Smooth muscle cell (in vitro differentiated cells): ENCODE results near the gene TRABD2A. TPM values are rescaled to one million over a fixed set of nuclear protein-coding genes. Genes with fewer than 3 reads are reported as not detected.

ENCODE experiments used
- DNase-seq: peaks from one replicate; lab custom pipeline; 2025; ENCODE audit not compliant: unreplicated experiment; lab: John Stamatoyannopoulos, UW
- H2AFZ ChIP-seq: fragments of 200-600 bp; sonication (generic); 2 replicates; pipeline ENCODE4 v1.6.0; 2016; ENCODE audit warnings: antibody characterized with exemption, low read depth, mild to moderate bottlenecking
- H3F3A ChIP-seq: fragments of 200-600 bp; sonication (generic); 2 replicates; pipeline ENCODE4 v1.6.0; 2017; ENCODE audit warnings: antibody characterized with exemption, low read depth
- H3K27ac ChIP-seq: fragments of 200-600 bp; sonication (generic); 2 replicates; pipeline ENCODE4 v1.5.1; 2016; ENCODE audit warnings: low read depth, mild to moderate bottlenecking
- H3K27me3 ChIP-seq: fragments of 200-600 bp; sonication (generic); 2 replicates; pipeline ENCODE4 v1.6.1; 2016; ENCODE audit warnings: low read depth, mild to moderate bottlenecking
- H3K36me3 ChIP-seq: fragments of 200-600 bp; sonication (generic); 2 replicates; pipeline ENCODE4 v1.5.1; 2016; ENCODE audit warnings: low read depth
- H3K4me1 ChIP-seq: fragments of 200-600 bp; sonication (generic); 2 replicates; pipeline ENCODE4 v1.5.1; 2016; ENCODE audit warnings: low read depth
- H3K4me2 ChIP-seq: fragments of 200-600 bp; sonication (generic); 2 replicates; pipeline ENCODE4 v1.6.0; 2016; ENCODE audit warnings: mild to moderate bottlenecking
- H3K4me3 ChIP-seq: fragments of 200-600 bp; sonication (generic); 2 replicates; pipeline ENCODE4 v1.5.1; 2016; ENCODE audit warnings: mild to moderate bottlenecking
- H3K79me2 ChIP-seq: fragments of 200-600 bp; sonication (generic); 2 replicates; pipeline ENCODE4 v1.6.0; 2016; ENCODE audit warnings: low read depth, mild to moderate bottlenecking
- H3K9ac ChIP-seq: fragments of 200-600 bp; sonication (generic); 2 replicates; pipeline ENCODE4 v1.6.0; 2016; ENCODE audit warnings: low read depth
- H3K9me3 ChIP-seq: fragments of 200-600 bp; sonication (generic); replicated peaks from 2 replicates; pipeline ENCODE4 v1.5.1; 2016; ENCODE audit warnings: low read depth
- H4K20me1 ChIP-seq: fragments of 200-600 bp; sonication (generic); 2 replicates; pipeline ENCODE4 v1.6.0; 2016; ENCODE audit warnings: low read depth
- CTCF ChIP-seq: fragments of 200-600 bp; sonication (generic); IDR thresholded peaks from 2 replicates; pipeline ENCODE4 v1.5.1; 2017; ENCODE audit warnings: borderline replicate concordance, mild to moderate bottlenecking, antibody characterized with exemption; ENCODE audit not compliant: insufficient read depth, poor library complexity, severe bottlenecking
- WGBS: methylation state at CpG from one replicate; pipeline ENCODE4 v1.1.7; 2016; ENCODE audit warnings: low lambda C conversion rate; 5-methylcytosine and 5-hydroxymethylcytosine counted together
- polyA plus RNA-seq: library from polyadenylated mRNA; unstranded; fragments of >200 nt; fragmentation: Nextera tagmentation; extraction: Ambion mirVana; gene quantifications from 2 replicates; pipeline ENCODE4 v1.2.1, GENCODE V29; 2016
- total RNA-seq: library from RNA; depleted of rRNA; stranded (reverse); fragments of >200 nt; gene quantifications from 2 replicates; pipeline ENCODE4 v1.2.3, GENCODE V29; 2014

The TRABD2A gene
- total and polyA plus RNA-seq, 2 experiments from 2014 or later = 0.11 TPM; not detected in 1

GRCh38 chr2:84829693-84830092 is 51.2 kb downstream of the TRABD2A start:
- Histone ChIP-seq H3K9ac (no peak overlapping the region), H3K79me2 (no peaks in the 10 kb centered on the region), H3K27me3 (no peaks in the 10 kb centered on the region), H4K20me1 (no peaks in the 10 kb centered on the region), H3K27ac (no peak overlapping the region), H3K4me1 (no peaks in the 10 kb centered on the region), H3K4me3 (no peak overlapping the region), H2AFZ (no peak overlapping the region), H3K9me3 (no peaks in the 10 kb centered on the region), H3F3A (no peaks in the 10 kb centered on the region), H3K36me3 (no peaks in the 10 kb centered on the region), H3K4me2 (no peak overlapping the region)
- no peak for DNase-seq
- 100% methylated on average over 2 of the region's 2 CpGs for WGBS
- no peak for TF ChIP-seq CTCF

- no peaks in the 10 kb centered on the region for H3K9me3 ChIP-seq
These were observed 52.8 kb downstream of the TRABD2A start for GRCh38 chr2:84827978-84828575.

GRCh38 chr2:84823788-84824187 is 57.1 kb downstream of the TRABD2A start:
- no peak overlapping the region for H3K27ac ChIP-seq
- H3K4me2 ChIP-seq = no peak overlapping the region
- H3K36me3 ChIP-seq = no peaks in the 10 kb centered on the region
- H3K79me2 ChIP-seq = no peaks in the 10 kb centered on the region
- H3K9ac ChIP-seq = no peak overlapping the region
- H3K4me3 ChIP-seq = no peak overlapping the region
- no peak overlapping the region for H2AFZ ChIP-seq
- TF ChIP-seq CTCF = no peak
- no peaks in the 10 kb centered on the region for H3K27me3 ChIP-seq
- H3K9me3 ChIP-seq = no peaks in the 10 kb centered on the region
- DNase-seq = no peak
- H4K20me1 ChIP-seq = no peaks in the 10 kb centered on the region
- WGBS = 96% methylated on average over 21 of the region's 21 CpGs
- no peaks in the 10 kb centered on the region for H3K4me1 ChIP-seq
- no peaks in the 10 kb centered on the region for H3F3A ChIP-seq

More at GRCh38 chr2:84827978-84828575, 52.8 kb downstream of the TRABD2A start:
- H2AFZ ChIP-seq = no peak overlapping the region
- no peak for TF ChIP-seq CTCF
- H3K4me2 ChIP-seq = no peak overlapping the region
- H3K9ac ChIP-seq = no peak overlapping the region
- H3K27ac ChIP-seq = no peak overlapping the region
- H3K4me3 ChIP-seq = no peak overlapping the region
- no peaks in the 10 kb centered on the region for H3K27me3 ChIP-seq
- no peaks in the 10 kb centered on the region for H3K79me2 ChIP-seq
- no peaks in the 10 kb centered on the region for H3K36me3 ChIP-seq
- 93% methylated on average over 2 of the region's 2 CpGs for WGBS
- no peaks in the 10 kb centered on the region for H4K20me1 ChIP-seq
- H3K4me1 ChIP-seq = no peaks in the 10 kb centered on the region
- no peak for DNase-seq
- no peaks in the 10 kb centered on the region for H3F3A ChIP-seq

GRCh38 chr2:84823229-84823628 is 57.7 kb downstream of the TRABD2A start:
- DNase-seq = no peak
- Histone ChIP-seq H3F3A (no peaks in the 10 kb centered on the region), H3K4me1 (no peaks in the 10 kb centered on the region), H2AFZ (no peak overlapping the region), H3K4me3 (no peak overlapping the region), H3K79me2 (no peaks in the 10 kb centered on the region), H3K9ac (no peak overlapping the region), H3K36me3 (no peaks in the 10 kb centered on the region), H4K20me1 (no peaks in the 10 kb centered on the region), H3K9me3 (no peaks in the 10 kb centered on the region), H3K4me2 (no peak overlapping the region), H3K27me3 (no peaks in the 10 kb centered on the region), H3K27ac (no peak overlapping the region)
- WGBS = 81% methylated on average over 5 of the region's 5 CpGs
- no peak for TF ChIP-seq CTCF
